Gastrocnemius medialis (tissue), 4 donors: ENCODE data around the gene MSH3. TPM values are rescaled to one million over a fixed set of nuclear protein-coding genes. Genes with fewer than 3 reads are reported as not detected.
"Not testable (repeated sequence)": the region's sequence is repeated elsewhere in the genome, so short reads cannot be mapped to it uniquely, and the experiment has no call there.

Experiments
- ATAC-seq, 2 donors: fragments of 150-250 bp; one replicate each; pipeline ENCODE4 v1.9.1; 2016
- DNase-seq, 2 donors: peaks; one replicate each; pipeline ENCODE4 v3.0.0-alpha.2; 2019
- H3K27ac ChIP-seq, 4 donors: fragments of 200-600 bp; sonication (generic); 1 replicate in 1 of 4; 2 replicates in 3 of 4; pipeline ENCODE4 v1.5.1; 2016 to 2018; ENCODE audit warnings: mild to moderate bottlenecking in 2 of 4, moderate library complexity in 1 of 4
- H3K27me3 ChIP-seq, 3 donors: fragments of 200-600 bp; sonication (generic) in 2 of 3; 1 replicate in 1 of 3; 2 replicates in 2 of 3; pipeline versions ENCODE4 v1.5.1 to v1.6.0; 2016 to 2019; ENCODE audit warnings: mild to moderate bottlenecking in 1 of 3, moderate library complexity in 1 of 3
- H3K36me3 ChIP-seq, 2 donors: fragments of 200-600 bp; sonication (generic) in 1 of 2; one replicate each; pipeline ENCODE4 v1.5.1; 2017 to 2018
- H3K4me1 ChIP-seq, 2 donors: fragments of 200-600 bp; sonication (generic) in 1 of 2; one replicate each; pipeline ENCODE4 v1.5.1; 2016 to 2017; ENCODE audit warnings: mild to moderate bottlenecking in 2 of 2
- H3K4me3 ChIP-seq, 4 donors: fragments of 200-600 bp; sonication (generic) in 3 of 4; 1 replicate in 1 of 4; 2 replicates in 3 of 4; pipeline ENCODE4 v1.5.1; 2016 to 2019; ENCODE audit warnings: mild to moderate bottlenecking in 2 of 4
- H3K9me3 ChIP-seq, 3 donors: fragments of 200-600 bp; sonication (generic) in 2 of 3; 1 replicate in 1 of 3; 2 replicates in 2 of 3; pipeline ENCODE4 v1.5.1; 2016 to 2019
- POLR2A ChIP-seq, 2 donors: fragments of 450-650 bp; IDR thresholded peaks; one replicate each; pipeline ENCODE4 v1.6.1; 2017; ENCODE audit warnings: antibody characterized with exemption in 2 of 2, mild to moderate bottlenecking in 2 of 2, moderate library complexity in 2 of 2
- in situ Hi-C, 4 donors: fragments of 200-750 bp; cut with MboI; loops; one replicate each; pipeline versions ENCODE4 v1.15.0 to v1.8.0; 2017; ENCODE audit warnings: low sequenced_read_pairs in 4 of 4
- intact Hi-C: fragments of 100-400 bp; cut with DNase I; formaldehyde crosslinking; loops from one replicate; pipeline ENCODE4 v1.15.1; 2023; ENCODE audit warnings: low total_unique reads
- total RNA-seq, 4 donors: library from RNA; depleted of rRNA; stranded (reverse); fragments of >200 nt; gene quantifications; one replicate each; pipeline versions ENCODE4 v1.1.0 to v1.2.3, GENCODE V29; 2016
- TF ChIP-seq, protein P1 (sequence below), 5 experiments: fragments of 450-650 bp in 3 of 5; fragments of 200-600 bp in 2 of 5; sonication (generic) in 2 of 5; IDR thresholded peaks in 4 of 5; conservative IDR thresholded peaks in 1 of 5; 1 replicate in 4 of 5; 2 replicates in 1 of 5; pipeline ENCODE4 v1.5.1; 2016 to 2019; ENCODE audit warnings: antibody characterized with exemption in 5 of 5, mild to moderate bottlenecking in 3 of 5, moderate library complexity in 3 of 5

MSH3 gene
- total RNA-seq, 4 donors from 2014 or later = 5.8 to 10.4 (median 7.2) TPM

DNA sequence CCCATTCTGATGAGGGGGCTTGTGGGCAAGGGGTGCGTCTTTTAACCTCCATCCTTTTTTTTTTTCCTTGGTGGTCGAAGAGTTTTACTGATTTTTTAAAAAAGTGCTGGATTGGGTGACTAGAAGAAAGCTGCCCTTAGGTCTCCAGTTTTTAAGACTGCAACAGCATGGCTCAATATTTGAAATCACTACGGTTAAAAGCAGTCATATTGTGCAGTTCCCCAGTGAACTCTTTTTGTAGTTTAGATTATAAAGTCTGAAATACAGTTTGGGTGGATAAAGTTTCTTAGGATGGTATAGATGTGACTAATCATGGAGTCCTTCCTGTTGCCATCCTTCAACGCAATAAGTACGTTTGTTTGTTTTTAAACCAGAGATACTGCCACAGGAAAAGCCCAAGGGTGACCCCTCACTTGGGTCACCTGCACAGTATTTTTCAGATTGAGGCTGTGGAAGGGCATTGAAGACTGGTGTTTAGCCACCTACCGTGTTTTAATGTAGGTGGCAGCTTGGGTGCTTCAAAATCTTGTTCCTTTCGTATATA lies 851 bp downstream of the MSH3 start:
- ATAC-seq = no peak
- intact Hi-C loops = loop anchor here (2.0 to 5.0 kb wide), 2 partner anchors 168 to 249 kb away; partner anchors contain the start of gene FAM151B

DNA sequence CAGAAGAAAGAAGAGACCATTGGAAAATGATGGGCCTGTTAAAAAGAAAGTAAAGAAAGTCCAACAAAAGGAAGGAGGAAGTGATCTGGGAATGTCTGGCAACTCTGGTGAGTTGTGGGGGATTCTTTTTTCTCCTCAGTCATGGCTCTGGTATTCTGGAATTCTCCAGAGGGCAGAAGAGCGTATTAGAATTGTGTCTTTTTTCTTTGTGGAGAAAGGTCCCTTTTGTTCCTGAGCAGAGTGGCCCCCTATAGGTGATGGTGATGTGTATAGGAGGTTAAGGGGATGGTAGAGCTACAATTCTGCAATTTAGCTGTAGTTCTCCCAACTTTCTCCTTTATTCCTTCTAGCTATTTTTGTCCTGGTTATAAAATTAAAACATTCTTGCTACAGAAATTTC lies 2.0 kb downstream of the MSH3 start:
- TF ChIP-seq POLR2A (IDR thresholded peaks at IDR 0.05) = no peak
- TF ChIP-seq, protein P1, sequence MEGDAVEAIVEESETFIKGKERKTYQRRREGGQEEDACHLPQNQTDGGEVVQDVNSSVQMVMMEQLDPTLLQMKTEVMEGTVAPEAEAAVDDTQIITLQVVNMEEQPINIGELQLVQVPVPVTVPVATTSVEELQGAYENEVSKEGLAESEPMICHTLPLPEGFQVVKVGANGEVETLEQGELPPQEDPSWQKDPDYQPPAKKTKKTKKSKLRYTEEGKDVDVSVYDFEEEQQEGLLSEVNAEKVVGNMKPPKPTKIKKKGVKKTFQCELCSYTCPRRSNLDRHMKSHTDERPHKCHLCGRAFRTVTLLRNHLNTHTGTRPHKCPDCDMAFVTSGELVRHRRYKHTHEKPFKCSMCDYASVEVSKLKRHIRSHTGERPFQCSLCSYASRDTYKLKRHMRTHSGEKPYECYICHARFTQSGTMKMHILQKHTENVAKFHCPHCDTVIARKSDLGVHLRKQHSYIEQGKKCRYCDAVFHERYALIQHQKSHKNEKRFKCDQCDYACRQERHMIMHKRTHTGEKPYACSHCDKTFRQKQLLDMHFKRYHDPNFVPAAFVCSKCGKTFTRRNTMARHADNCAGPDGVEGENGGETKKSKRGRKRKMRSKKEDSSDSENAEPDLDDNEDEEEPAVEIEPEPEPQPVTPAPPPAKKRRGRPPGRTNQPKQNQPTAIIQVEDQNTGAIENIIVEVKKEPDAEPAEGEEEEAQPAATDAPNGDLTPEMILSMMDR (IDR thresholded peaks at IDR 0.05 in 4 of 5, conservative IDR thresholded peaks at IDR 0.05 in 1 of 5) = no peak
- intact Hi-C loops = loop anchor here (5.0 kb wide), 1 partner anchor 169 kb away; the partner anchor contains the start of gene FAM151B

More for the DNA sequence above, 851 bp downstream of the MSH3 start:
- Histone ChIP-seq H3K9me3 (no peaks in the 10 kb centered on the region), H3K27me3 (no peaks in the 10 kb centered on the region), H3K4me1 (peaks cover 16 to 19% of the 10 kb centered on the region in 2 donors), H3K36me3 (peaks cover 0 to 40% of the 10 kb centered on the region in 2 donors), H3K27ac (peak overlapping the region; percentile 79 to 97 (median 92)), H3K4me3 (peak overlapping the region; percentile 62 to 95 (median 84))
- in situ Hi-C loops = loop anchor here in 2 of 4 donors (25.0 kb wide), 2 partner anchors 168 to 568 kb away; partner anchors contain the start of gene FAM151B (in 1 of the 2)
- no peak for TF ChIP-seq POLR2A (IDR thresholded peaks at IDR 0.05)
- TF ChIP-seq, protein P1 (IDR thresholded peaks at IDR 0.05 in 4 of 5, conservative IDR thresholded peaks at IDR 0.05 in 1 of 5) = no peak
- DNase-seq = no peak

DNA sequence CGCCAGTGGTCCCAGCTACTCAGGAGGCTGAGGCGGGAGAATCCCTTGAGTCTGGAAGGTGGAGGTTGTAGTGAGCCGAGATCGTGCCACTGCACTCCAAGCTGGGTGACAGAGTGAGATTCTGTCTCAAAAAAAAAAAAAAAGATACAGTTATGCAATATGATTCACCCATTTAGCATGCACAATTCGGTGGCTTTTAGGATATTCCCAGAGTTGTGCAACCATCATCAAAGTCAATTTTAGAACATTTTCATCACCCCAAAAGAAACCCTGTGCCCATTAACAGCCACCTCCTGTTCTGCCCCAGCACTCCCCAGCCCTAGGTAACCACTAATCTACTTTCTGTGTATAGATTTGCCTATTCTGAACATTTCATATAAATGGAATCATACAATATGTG lies 4.7 kb downstream of the MSH3 start:
- Histone ChIP-seq H3K27ac (no peak overlapping the region), H3K4me3 (no peak overlapping the region), H3K9me3 (no peaks in the 10 kb centered on the region), H3K27me3 (no peaks in the 10 kb centered on the region), H3K36me3 (peaks cover 0 to 44% of the 10 kb centered on the region in 2 donors), H3K4me1 (peaks cover 9% of the 10 kb centered on the region in 2 donors)
- intact Hi-C loops (loop anchor here (5.0 kb wide), 1 partner anchor 172 kb away; the partner anchor contains the start of gene FAM151B), in situ Hi-C loops (loop anchor here in 2 of 4 donors (25.0 kb wide), 2 partner anchors 172 to 572 kb away; partner anchors contain the start of gene FAM151B (in 1 of the 2))
- TF ChIP-seq, protein P1 (IDR thresholded peaks at IDR 0.05 in 4 of 5, conservative IDR thresholded peaks at IDR 0.05 in 1 of 5) = no peak
- TF ChIP-seq POLR2A (IDR thresholded peaks at IDR 0.05) = no peak
- DNase-seq (no peak), ATAC-seq (no peak)

More for the DNA sequence above, 2.0 kb downstream of the MSH3 start:
- DNase-seq = no peak
- in situ Hi-C loops = loop anchor here in 2 of 4 donors (25.0 kb wide), 2 partner anchors 169 to 569 kb away; partner anchors contain the start of gene FAM151B (in 1 of the 2)
- H3K36me3 ChIP-seq = peaks cover 0 to 40% of the 10 kb centered on the region in 2 donors
- no peaks in the 10 kb centered on the region for H3K27me3 ChIP-seq
- no peak overlapping the region for H3K4me3 ChIP-seq
- H3K27ac ChIP-seq = no peak overlapping the region
- no peak for ATAC-seq
- no peaks in the 10 kb centered on the region for H3K9me3 ChIP-seq
- peaks cover 16 to 19% of the 10 kb centered on the region in 2 donors for H3K4me1 ChIP-seq

DNA sequence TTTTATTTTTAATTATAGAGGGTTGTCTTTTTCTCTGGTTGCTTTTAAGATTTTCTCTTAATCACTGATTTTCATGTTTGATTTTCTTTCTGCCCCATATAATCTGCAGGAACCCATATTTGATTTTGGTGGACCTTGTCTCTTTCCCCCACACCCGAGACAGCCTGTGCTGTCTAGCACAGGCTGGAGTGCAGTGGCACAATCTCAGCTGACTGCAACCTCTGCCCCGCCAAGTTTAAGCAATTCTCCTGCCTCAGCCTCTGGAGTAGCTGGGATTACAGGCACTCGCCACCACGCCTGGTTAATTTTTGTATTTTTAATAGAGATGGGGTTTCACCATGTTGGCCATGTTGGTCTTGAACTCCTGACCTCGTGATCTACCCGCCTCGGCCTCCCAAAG lies 6.2 kb downstream of the MSH3 start:
- in situ Hi-C loops = loop anchor here in 2 of 4 donors (25.0 kb wide), 2 partner anchors 173 to 573 kb away; partner anchors contain the start of gene FAM151B (in 1 of the 2)
- peaks cover 0 to 58% of the 10 kb centered on the region in 2 donors for H3K36me3 ChIP-seq
- intact Hi-C loops = not testable (repeated sequence)

DNA sequence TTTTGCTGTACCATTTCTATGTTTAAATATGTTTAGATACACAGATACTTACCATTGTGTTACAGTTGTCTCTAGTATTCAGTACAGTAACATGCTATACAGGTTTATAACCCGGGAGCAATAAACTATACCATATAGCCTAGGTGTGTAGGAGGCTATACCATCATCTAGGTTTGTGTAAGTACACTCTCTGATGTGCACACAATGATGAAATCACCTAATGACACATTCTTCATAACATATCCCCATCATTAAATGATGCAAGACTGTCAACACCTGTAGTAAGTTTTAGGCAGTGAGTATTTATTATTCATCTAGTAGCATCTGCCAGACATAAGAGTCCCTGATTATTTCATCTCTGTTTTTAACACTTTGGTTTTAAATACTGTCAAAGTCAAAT lies 7.7 kb downstream of the MSH3 start:
- no peak overlapping the region for H3K27ac ChIP-seq
- in situ Hi-C loops = loop anchor here in 2 of 4 donors (25.0 kb wide), 2 partner anchors 175 to 575 kb away; partner anchors contain the start of gene FAM151B (in 1 of the 2)
- TF ChIP-seq, protein P1 (IDR thresholded peaks at IDR 0.05 in 4 of 5, conservative IDR thresholded peaks at IDR 0.05 in 1 of 5) = no peak
- no peak for TF ChIP-seq POLR2A (IDR thresholded peaks at IDR 0.05)
- no peaks in the 10 kb centered on the region for H3K4me1 ChIP-seq
- intact Hi-C loops = no loop called here
- no peaks in the 10 kb centered on the region for H3K27me3 ChIP-seq
- H3K4me3 ChIP-seq = no peak overlapping the region
- ATAC-seq = no peak
- no peaks in the 10 kb centered on the region for H3K9me3 ChIP-seq
- DNase-seq = no peak
- peaks cover 0 to 60% of the 10 kb centered on the region in 2 donors for H3K36me3 ChIP-seq

More for the DNA sequence above, 6.2 kb downstream of the MSH3 start:
- not testable (repeated sequence) for H3K4me1 ChIP-seq, H3K27me3 ChIP-seq, H3K9me3 ChIP-seq, ATAC-seq, DNase-seq, H3K4me3 ChIP-seq, H3K27ac ChIP-seq
